IMR-90 (cell line): ENCODE data around the gene C3orf18. TPM values are rescaled to one million over a fixed set of nuclear protein-coding genes. Genes with fewer than 3 reads are reported as not detected.

Experiments used
- ATAC-seq: fragments of 200-7000 bp; cut with Tn5 transposase; 2 replicates; pipeline ENCODE4 v1.9.1; 2020; ENCODE audit warnings: low read depth, mild to moderate bottlenecking, moderate library complexity
- BruUV-seq: library from RNA; stranded (reverse); fragments of 400-500 nt; replicated peaks from 2 replicates; lab custom pipeline; 2021; lab: Mats Ljungman, UMichigan
- CTCF ChIA-PET: fragments of 300-600 bp; formaldehyde crosslinking; extraction: SDS; loops from one replicate; lab custom pipeline; 2021; ENCODE audit warnings: antibody characterized with exemption; lab: Yijun Ruan, JAX
- POLR2A ChIA-PET: fragments of 300-600 bp; sonication (Branson Sonifier 250); formaldehyde crosslinking; loops from one replicate; lab custom pipeline; 2022; ENCODE audit warnings: antibody characterized with exemption; ENCODE audit not compliant: unreplicated experiment; lab: Charles Lee
- DNase-seq: peaks from one replicate; pipeline ENCODE4 v3.0.0; 2013
- H2AFZ ChIP-seq: replicated peaks from 2 replicates; pipeline ENCODE3; 2013; ENCODE audit warnings: low read length, mild to moderate bottlenecking; ENCODE audit not compliant: poor library complexity
- H2AK5ac ChIP-seq: 2 replicates; pipeline ENCODE4 v1.6.1; 2013; ENCODE audit warnings: low read depth, low read length, inconsistent platforms
- H2AK9ac ChIP-seq: replicated peaks from 2 replicates; pipeline ENCODE3; 2013; ENCODE audit warnings: mild to moderate bottlenecking, low read depth, low read length, moderate library complexity; ENCODE audit not compliant: poor library complexity
- H2BK120ac ChIP-seq: 2 replicates; pipeline ENCODE4 v1.6.1; 2013; ENCODE audit warnings: low read depth, low read length, inconsistent platforms
- H2BK15ac ChIP-seq: 3 replicates; pipeline ENCODE4 v1.6.1; 2013; ENCODE audit warnings: low read depth, low read length, inconsistent platforms
- H2BK20ac ChIP-seq: 2 replicates; pipeline ENCODE4 v1.6.1; 2013; ENCODE audit warnings: low read depth, mild to moderate bottlenecking, inconsistent platforms, low read length, moderate library complexity
- H2BK5ac ChIP-seq: 2 replicates; pipeline ENCODE4 v1.6.1; 2013; ENCODE audit warnings: mild to moderate bottlenecking, low read depth, low read length, inconsistent platforms; ENCODE audit not compliant: poor library complexity, severe bottlenecking
- H3K14ac ChIP-seq: replicated peaks from 2 replicates; pipeline ENCODE4 v1.6.1; 2013; ENCODE audit warnings: low read depth, low read length, inconsistent platforms
- H3K18ac ChIP-seq: 2 replicates; pipeline ENCODE4 v1.6.1; 2013; ENCODE audit warnings: low read depth, low read length, control low read depth
- H3K23ac ChIP-seq: 2 replicates; pipeline ENCODE4 v1.6.1; 2013; ENCODE audit warnings: low read depth, low read length, inconsistent platforms
- H3K27ac ChIP-seq: 2 replicates; pipeline ENCODE4 v1.5.1; 2013; ENCODE audit warnings: mild to moderate bottlenecking, control low read depth, low read length; ENCODE audit not compliant: insufficient read depth
- H3K27me3 ChIP-seq: 2 replicates; pipeline ENCODE4 v1.6.1; 2013; ENCODE audit warnings: low read length; ENCODE audit not compliant: control insufficient read depth, insufficient read depth
- H3K36me3 ChIP-seq: 2 replicates; pipeline ENCODE4 v1.6.1; 2013; ENCODE audit warnings: low read length, mixed read lengths; ENCODE audit not compliant: control insufficient read depth, insufficient read depth
- H3K4ac ChIP-seq: 2 replicates; pipeline ENCODE4 v1.6.1; 2013; ENCODE audit warnings: low read depth, low read length, inconsistent platforms
- H3K4me1 ChIP-seq: 2 replicates; pipeline ENCODE4 v1.6.1; 2013; ENCODE audit warnings: low read length, mixed read lengths; ENCODE audit not compliant: control insufficient read depth, insufficient read depth
- H3K4me2 ChIP-seq: 2 replicates; pipeline ENCODE4 v1.6.1; 2013; ENCODE audit warnings: low read depth, mild to moderate bottlenecking, control low read depth, low read length, moderate library complexity
- H3K4me3 ChIP-seq: 2 replicates; pipeline ENCODE4 v1.5.1; 2013; ENCODE audit warnings: low read depth, mild to moderate bottlenecking, control low read depth, low read length, moderate library complexity; ENCODE audit not compliant: insufficient read depth
- H3K56ac ChIP-seq: 2 replicates; pipeline ENCODE4 v1.6.1; 2013; ENCODE audit warnings: low read length, inconsistent platforms; ENCODE audit not compliant: insufficient read depth; ENCODE audit errors: extremely low read depth
- H3K79me1 ChIP-seq, 2 experiments: 2 replicates each; pipeline ENCODE4 v1.6.1; 2013; ENCODE audit warnings: low read length in 2 of 2, inconsistent platforms in 1 of 2, low read depth in 1 of 2
- H3K9ac ChIP-seq: 2 replicates; pipeline ENCODE4 v1.6.1; 2013; ENCODE audit warnings: low read depth, low read length, control low read depth
- H3K9me1 ChIP-seq: 2 replicates; pipeline ENCODE4 v1.6.1; 2013; ENCODE audit warnings: low read length, inconsistent platforms; ENCODE audit not compliant: insufficient read depth
- H3K9me3 ChIP-seq: 2 replicates; pipeline ENCODE4 v1.6.1; 2013; ENCODE audit warnings: low read length; ENCODE audit not compliant: control insufficient read depth, insufficient read depth
- H4K20me1 ChIP-seq: 2 replicates; pipeline ENCODE4 v1.6.1; 2013; ENCODE audit warnings: low read length, inconsistent platforms; ENCODE audit not compliant: insufficient read depth
- H4K5ac ChIP-seq: 2 replicates; pipeline ENCODE4 v1.6.1; 2013; ENCODE audit warnings: mild to moderate bottlenecking, low read depth, low read length, control low read depth
- H4K8ac ChIP-seq, 2 experiments: 2 replicates each; pipeline ENCODE4 v1.6.1; 2013; ENCODE audit warnings: low read depth in 2 of 2, low read length in 2 of 2, control low read depth in 1 of 2, inconsistent platforms in 1 of 2
- H4K91ac ChIP-seq: 2 replicates; pipeline ENCODE4 v1.6.1; 2013; ENCODE audit warnings: low read depth, low read length, inconsistent platforms; ENCODE audit not compliant: insufficient read depth
- BHLHE40 ChIP-seq: fragments of 150-350 bp; IDR thresholded peaks from 2 replicates; pipeline ENCODE4 v1.6.1; 2016; ENCODE audit warnings: mild to moderate bottlenecking, low read depth, low read length
- CEBPB ChIP-seq: IDR thresholded peaks from 2 replicates; pipeline ENCODE4 v1.6.1; 2012; ENCODE audit warnings: low read depth, low read length, improper control_type of control experiment
- CHD1 ChIP-seq: IDR thresholded peaks from 2 replicates; pipeline ENCODE4 v1.6.1; 2012; ENCODE audit warnings: low read depth, low read length, improper control_type of control experiment
- FOS ChIP-seq: fragments of 150-350 bp; IDR thresholded peaks from 2 replicates; pipeline ENCODE4 v1.6.1; 2016; ENCODE audit warnings: low read depth, low read length
- MAFK ChIP-seq: IDR thresholded peaks from 2 replicates; pipeline ENCODE4 v1.6.1; 2012; ENCODE audit warnings: low read depth, low read length, improper control_type of control experiment
- MAZ ChIP-seq: IDR thresholded peaks from 2 replicates; pipeline ENCODE4 v1.6.1; 2012; ENCODE audit warnings: low read depth, mild to moderate bottlenecking, low read length, improper control_type of control experiment, moderate library complexity, borderline replicate concordance
- MXI1 ChIP-seq: IDR thresholded peaks from 2 replicates; pipeline ENCODE4 v1.6.1; 2012; ENCODE audit warnings: low read depth, mild to moderate bottlenecking, low read length, moderate library complexity, borderline replicate concordance
- NFE2L2 ChIP-seq: fragments of 150-350 bp; IDR thresholded peaks from 2 replicates; pipeline ENCODE4 v1.6.1; 2016; ENCODE audit warnings: low read depth, mild to moderate bottlenecking, low read length
- POLR2A ChIP-seq: IDR thresholded peaks from 2 replicates; pipeline ENCODE4 v1.6.1; 2012; ENCODE audit warnings: mild to moderate bottlenecking, low read depth, low read length
- RCOR1 ChIP-seq: IDR thresholded peaks from 2 replicates; pipeline ENCODE4 v1.6.1; 2012; ENCODE audit warnings: mild to moderate bottlenecking, low read length, improper control_type of control experiment; ENCODE audit not compliant: insufficient replicate concordance
- RFX5 ChIP-seq: IDR thresholded peaks from 2 replicates; pipeline ENCODE4 v1.8.0; 2012; ENCODE audit warnings: low read depth, mild to moderate bottlenecking, low read length, moderate library complexity
- WGBS, 2 experiments: methylation state at CpG; one replicate each; pipeline versions ENCODE4 v1.1.5 to v1.1.7; 2013; ENCODE audit warnings: missing lambda C conversion rate in 2 of 2; ENCODE audit not compliant: insufficient read length in 1 of 2; ENCODE audit errors: extremely low coverage in 2 of 2; 5-methylcytosine and 5-hydroxymethylcytosine counted together
- dilution Hi-C: fragments of 300-500 bp; cut with HindIII; formaldehyde crosslinking; loops from one replicate; pipeline ENCODE4 v1.14.3; 2018; ENCODE audit warnings: low sequenced_read_pairs; ENCODE audit not compliant: unreplicated experiment
- in situ Hi-C: fragments of 300-500 bp; cut with MboI; formaldehyde crosslinking; loops from 3 replicates; pipeline ENCODE4 v1.14.3; 2019; ENCODE audit warnings: low sequenced_read_pairs, inconsistent platforms, mixed read lengths
- intact Hi-C: fragments of 100-400 bp; cut with micrococcal nuclease; formaldehyde crosslinking; loops from 2 replicates; pipeline ENCODE4 v1.10.0; 2022
- polyA plus RNA-seq, 3 experiments: library from polyadenylated mRNA; depleted of rRNA; stranded (reverse); fragments of >200 nt; gene quantifications; 2 replicates each; pipeline ENCODE4 v1.2.3, GENCODE V29; 2012; ENCODE audit warnings: low replicate concordance in 1 of 3
- total RNA-seq: library from RNA; depleted of rRNA; stranded (reverse); fragments of >200 nt; gene quantifications from 2 replicates; pipeline ENCODE4 v1.2.3, GENCODE V29; 2012
- TF ChIP-seq, protein P1 (sequence below): fragments of 150-350 bp; IDR thresholded peaks from 2 replicates; pipeline ENCODE4 v1.6.1; 2017; ENCODE audit warnings: mild to moderate bottlenecking, antibody characterized with exemption, low read length, low read depth

C3orf18 gene
- total and polyA plus RNA-seq, 2 of the 4 experiments (the other 2 are of a cell fraction), result 6.8 to 10.6 TPM

DNA sequence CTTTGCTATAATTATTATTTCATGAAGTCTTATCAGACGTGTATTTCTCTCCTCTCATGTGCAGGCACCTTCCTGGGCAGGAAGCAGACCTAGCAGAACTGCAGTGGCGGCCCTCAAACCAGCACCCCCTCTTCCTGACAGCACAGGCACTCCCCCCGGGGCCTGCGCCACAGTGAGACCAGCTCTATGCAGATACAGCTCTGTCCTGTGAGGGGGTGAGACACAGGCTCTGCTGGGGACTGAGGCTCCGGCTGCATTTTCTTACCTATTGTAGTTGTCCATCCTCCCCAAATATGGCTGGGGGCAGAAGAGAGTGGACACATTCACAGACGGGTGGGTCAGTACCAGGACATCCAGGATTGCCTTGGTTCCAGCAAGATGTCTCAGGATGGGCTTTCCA, 39.0 kb upstream of the C3orf18 start:
- Histone ChIP-seq H3K4ac (no peak overlapping the region), H4K5ac (no peak overlapping the region), H3K9me1 (peaks cover 19% of the 10 kb centered on the region), H3K18ac (no peak overlapping the region), H3K79me1 (peaks cover 13% of the 10 kb centered on the region in 2 experiments; a peak in 3 of 4 replicates), H3K4me2 (no peak overlapping the region), H3K36me3 (peaks cover 28% of the 10 kb centered on the region; the same call in 1 of the 2 replicates), H3K9ac (no peak overlapping the region), H2AK5ac (no peak overlapping the region), H3K4me3 (no peak overlapping the region), H2AK9ac (no peak overlapping the region), H4K20me1 (no peaks in the 10 kb centered on the region), H3K56ac (no peak overlapping the region), H2BK120ac (no peak overlapping the region), H3K27ac (no peak overlapping the region), H4K8ac (no peak overlapping the region), H3K4me1 (peaks cover 11% of the 10 kb centered on the region), H3K14ac (no peak overlapping the region), H2BK20ac (no peak overlapping the region), H2BK15ac (no peak overlapping the region), H3K23ac (no peak overlapping the region), H3K27me3 (no peaks in the 10 kb centered on the region), H3K9me3 (no peaks in the 10 kb centered on the region), H4K91ac (no peak overlapping the region), H2AFZ (no peak overlapping the region), H2BK5ac (no peak overlapping the region)
- no peak for DNase-seq
- POLR2A ChIA-PET, result no interaction called here
- WGBS, 2 experiments, result no CpG with 5 or more reads among the region's 6 CpGs
- no TSS peak for BruUV-seq
- intact Hi-C loops, result no loop called here
- TF ChIP-seq CHD1 (no peak), RCOR1 (no peak), POLR2A (no peak), FOS (no peak), BHLHE40 (no peak), MAZ (no peak), NFE2L2 (no peak), CEBPB (no peak), RFX5 (no peak), MAFK (no peak), MXI1 (no peak)
- TF ChIP-seq, protein P1, sequence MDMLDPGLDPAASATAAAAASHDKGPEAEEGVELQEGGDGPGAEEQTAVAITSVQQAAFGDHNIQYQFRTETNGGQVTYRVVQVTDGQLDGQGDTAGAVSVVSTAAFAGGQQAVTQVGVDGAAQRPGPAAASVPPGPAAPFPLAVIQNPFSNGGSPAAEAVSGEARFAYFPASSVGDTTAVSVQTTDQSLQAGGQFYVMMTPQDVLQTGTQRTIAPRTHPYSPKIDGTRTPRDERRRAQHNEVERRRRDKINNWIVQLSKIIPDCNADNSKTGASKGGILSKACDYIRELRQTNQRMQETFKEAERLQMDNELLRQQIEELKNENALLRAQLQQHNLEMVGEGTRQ, result no peak
- no peak for ATAC-seq
- CTCF ChIA-PET, result no interaction called here
- dilution Hi-C loops, result no loop called here
- in situ Hi-C loops, result loop anchor here (25.0 kb wide), 1 partner anchor 1081 kb away; no protein-coding TSS in a partner anchor
